Endothelial cell of umbilical vein (primary cell): ENCODE results near the gene AXIN2.

Experiments used
- CTCF ChIP-seq, 2 donors: IDR thresholded peaks; 1 replicate in 1 of 2; 2 replicates in 1 of 2; pipeline ENCODE4 v1.5.1; 2011; ENCODE audit warnings: low read length in 2 of 2, mild to moderate bottlenecking in 2 of 2, moderate library complexity in 2 of 2, control low read depth in 1 of 2, inconsistent platforms in 1 of 2, low read depth in 1 of 2; ENCODE audit not compliant: insufficient read depth in 1 of 2; ENCODE audit errors: extremely low read depth in 1 of 2
- EZH2 ChIP-seq: IDR thresholded peaks from 2 replicates; pipeline ENCODE4 v1.6.1; 2012; ENCODE audit warnings: borderline replicate concordance, low read depth, mild to moderate bottlenecking, moderate library complexity, low read length, inconsistent platforms; ENCODE audit not compliant: severe bottlenecking
- GATA2 ChIP-seq: IDR thresholded peaks from 2 replicates; pipeline ENCODE4 v1.7.0; 2011; ENCODE audit warnings: low read depth, mild to moderate bottlenecking, moderate library complexity, mixed read lengths, low read length; ENCODE audit not compliant: insufficient read length, insufficient read depth
- JUN ChIP-seq: IDR thresholded peaks from 2 replicates; pipeline ENCODE4 v1.6.1; 2011; ENCODE audit warnings: borderline replicate concordance, low read depth; ENCODE audit not compliant: insufficient read length, insufficient read depth
- MAX ChIP-seq: IDR thresholded peaks from 2 replicates; pipeline ENCODE4 v1.6.1; 2011; ENCODE audit not compliant: insufficient read depth, insufficient read length
- POLR2A ChIP-seq: IDR thresholded peaks from 2 replicates; pipeline ENCODE4 v1.6.1; 2012; ENCODE audit warnings: low read depth, mild to moderate bottlenecking, control low read depth, low read length
- POLR2AphosphoS5 ChIP-seq: IDR thresholded peaks from 2 replicates; pipeline ENCODE4 v1.6.1; 2012; ENCODE audit warnings: low read depth, mild to moderate bottlenecking, control low read depth, low read length, moderate library complexity; ENCODE audit not compliant: insufficient read depth

- TF ChIP-seq EZH2 (no peak), MAX (no peak), POLR2AphosphoS5 (no peak), POLR2A (no peak), CTCF (IDR thresholded peaks at IDR 0.05; ENCODE audit: extremely low read depth in 1 of 2, insufficient read depth in 1 of 2, low read depth in 1 of 2, low read length in 2 of 2) (no peak), GATA2 (no peak), JUN (no peak)
These were observed 6.1 kb upstream of the AXIN2 start for GRCh38 chr17:65567566-65567965.
